ENCODE data around the gene SH3PXD2B. TPM values are rescaled to one million over a fixed set of nuclear protein-coding genes. Genes with fewer than 3 reads are reported as not detected.

The SH3PXD2B gene
- total RNA-seq, 2 donors from 2014 or later: 12.2 to 13.2 TPM

DNA sequence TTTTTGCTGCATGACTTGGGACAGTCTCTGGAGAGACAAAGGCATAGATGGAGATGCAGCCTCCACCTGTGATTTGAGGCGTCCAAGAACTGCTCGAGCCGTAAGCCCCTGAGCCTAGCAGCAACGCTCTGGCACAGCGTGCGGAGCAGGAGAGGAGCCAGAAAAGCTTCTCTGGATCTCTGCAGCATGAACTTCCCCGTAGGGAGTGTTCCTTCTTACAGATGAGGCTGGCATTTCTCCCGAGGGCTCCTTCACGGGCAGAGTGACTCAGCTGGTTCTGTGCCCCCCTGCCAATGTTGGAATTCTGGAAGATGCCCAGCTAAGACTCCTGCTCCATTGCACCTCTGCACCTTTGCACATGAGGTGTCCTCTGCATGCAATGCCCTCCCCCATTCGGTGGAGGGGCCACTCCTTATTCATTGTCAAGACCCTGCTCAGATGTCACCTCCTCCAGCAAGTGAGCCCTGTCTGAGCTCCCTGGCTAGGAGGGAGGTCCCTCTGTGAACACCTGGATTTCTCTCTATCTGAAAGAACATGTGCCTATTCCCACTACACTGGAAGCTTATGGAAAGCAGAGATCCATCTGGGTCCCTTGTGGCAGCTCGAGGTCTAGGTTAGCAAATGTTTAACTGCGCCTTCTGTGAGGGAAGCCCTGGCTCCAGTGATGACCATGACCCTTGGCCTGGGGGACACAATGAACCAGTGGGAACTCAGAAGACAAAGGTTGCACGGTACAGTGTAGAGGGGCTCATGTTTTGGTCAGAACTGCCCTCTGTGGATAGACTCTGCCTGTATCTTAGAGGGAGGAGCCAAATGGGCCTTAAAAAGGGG, 39.6 kb downstream of the SH3PXD2B start:
- Histone ChIP-seq H3K9me3 (no peaks in the 10 kb centered on the region), H3K4me3 (no peak overlapping the region), H3K36me3 (no peaks in the 10 kb centered on the region), H3K27ac (no peak overlapping the region), H3K4me1 (no peaks in the 10 kb centered on the region), H3K9ac (ENCODE audit: low read depth in 2 of 2, low read length in 2 of 2) (no peak overlapping the region), H3K27me3 (no peaks in the 10 kb centered on the region)
- no peak for TF ChIP-seq CTCF (IDR thresholded peaks at IDR 0.05)
- intact Hi-C loops (cut with DNase I): no loop called here
- no peak for DNase-seq

- H3K36me3 ChIP-seq: no peaks in the 10 kb centered on the region
- H3K27me3 ChIP-seq: no peaks in the 10 kb centered on the region
- H3K9me3 ChIP-seq: no peaks in the 10 kb centered on the region
- no peak for DNase-seq
- H3K9ac ChIP-seq (ENCODE audit: low read depth in 2 of 2, low read length in 2 of 2): peak overlapping the region in 1 of 2 donors; percentile 37
- H3K27ac ChIP-seq: peak overlapping the region; percentile 30
- H3K4me3 ChIP-seq: no peak overlapping the region
- no peaks in the 10 kb centered on the region for H3K4me1 ChIP-seq
- intact Hi-C loops (cut with DNase I): no loop called here
- no peak for TF ChIP-seq CTCF (IDR thresholded peaks at IDR 0.05)
Observed at GRCh38 chr5:172413601-172414171, 40.6 kb downstream of the SH3PXD2B start.

DNA sequence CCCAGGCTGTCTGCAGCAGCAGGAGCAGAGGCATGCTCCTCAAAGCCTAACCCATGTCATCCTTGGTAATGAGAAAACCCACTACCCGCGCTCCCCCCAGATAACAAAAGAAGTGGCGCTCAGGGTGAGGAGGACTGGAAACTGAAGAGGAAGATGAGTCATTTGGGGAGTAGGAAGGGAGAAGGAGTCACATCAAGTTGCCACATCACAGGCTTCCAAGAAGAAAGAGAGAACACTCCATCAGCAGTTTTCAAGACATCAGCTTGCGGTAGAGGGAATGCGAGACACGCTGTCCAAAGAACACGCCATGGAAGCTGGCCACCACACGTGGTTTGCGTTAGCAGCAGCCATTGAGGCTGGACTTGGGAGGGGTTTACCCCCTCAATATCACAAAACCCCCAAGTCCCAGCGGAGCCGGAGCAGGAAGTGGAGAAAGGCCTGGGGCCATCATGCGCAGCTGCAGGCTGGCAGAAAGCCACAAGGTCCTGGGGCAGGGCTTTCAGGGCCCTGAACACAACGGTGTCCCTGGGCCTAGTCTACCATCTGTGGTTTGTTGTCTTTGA, 41.5 kb downstream of the SH3PXD2B start:
- no peak for TF ChIP-seq CTCF (IDR thresholded peaks at IDR 0.05)
- intact Hi-C loops (cut with DNase I): no loop called here
- Histone ChIP-seq H3K4me1 (no peaks in the 10 kb centered on the region), H3K4me3 (no peak overlapping the region), H3K27ac (peak overlapping the region; percentile 30), H3K9me3 (no peaks in the 10 kb centered on the region), H3K9ac (ENCODE audit: low read depth in 2 of 2, low read length in 2 of 2) (peak overlapping the region; percentile 6 to 37), H3K36me3 (no peaks in the 10 kb centered on the region), H3K27me3 (no peaks in the 10 kb centered on the region)
- DNase-seq: peak; percentile 63

GRCh38 chr5:172411484-172412072, 42.7 kb downstream of the SH3PXD2B start:
- Histone ChIP-seq H3K36me3 (no peaks in the 10 kb centered on the region), H3K9ac (ENCODE audit: low read depth in 2 of 2, low read length in 2 of 2) (peak overlapping the region; percentile 37 to 48), H3K4me3 (no peak overlapping the region), H3K27me3 (no peaks in the 10 kb centered on the region), H3K9me3 (no peaks in the 10 kb centered on the region), H3K27ac (peak overlapping the region; percentile 30), H3K4me1 (no peaks in the 10 kb centered on the region)
- TF ChIP-seq CTCF (IDR thresholded peaks at IDR 0.05): no peak
- intact Hi-C loops (cut with DNase I): no loop called here
- no peak for DNase-seq

DNA sequence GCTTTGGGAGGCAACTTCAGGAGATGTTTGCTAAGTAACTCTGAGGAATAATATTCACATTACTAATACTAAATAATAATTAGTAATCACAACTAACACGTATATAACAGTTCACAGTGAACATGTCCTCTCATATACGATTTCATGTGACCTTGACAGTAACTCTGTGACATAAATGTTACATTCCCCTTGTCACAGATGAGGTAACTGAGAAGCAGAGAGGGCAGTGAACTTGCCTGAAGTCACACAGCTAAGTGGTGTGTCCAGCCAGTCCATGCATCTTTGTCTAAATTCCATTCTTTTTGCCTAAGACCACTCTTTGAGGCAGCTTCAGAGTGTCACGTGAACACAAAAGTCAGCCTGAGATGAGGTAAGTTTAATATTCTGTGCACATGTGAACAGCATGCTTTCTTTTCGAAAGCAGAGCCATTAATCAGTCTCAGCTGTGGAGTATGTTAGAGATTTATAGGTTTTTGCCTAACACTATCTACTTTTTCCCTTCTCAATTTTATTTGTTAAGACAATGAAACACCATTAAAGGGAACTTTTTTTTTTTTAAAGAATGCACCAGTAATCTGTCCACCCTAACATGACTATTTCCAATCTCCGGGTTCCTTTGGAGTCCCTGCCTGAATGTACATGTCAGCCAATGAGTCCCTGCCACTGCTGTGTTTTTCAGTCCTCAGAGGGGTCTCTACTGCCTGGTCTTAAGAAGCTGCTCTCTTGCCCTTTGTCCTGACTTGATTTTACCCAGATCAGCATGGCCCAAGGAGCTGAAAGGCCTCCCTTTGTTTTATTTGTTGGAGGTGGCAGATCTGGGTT, 43.5 kb downstream of the SH3PXD2B start:
- H3K4me3 ChIP-seq: no peak overlapping the region
- intact Hi-C loops (cut with DNase I): no loop called here
- DNase-seq: no peak
- TF ChIP-seq CTCF (IDR thresholded peaks at IDR 0.05): no peak
- H3K4me1 ChIP-seq: no peaks in the 10 kb centered on the region
- no peaks in the 10 kb centered on the region for H3K27me3 ChIP-seq
- no peaks in the 10 kb centered on the region for H3K36me3 ChIP-seq
- H3K27ac ChIP-seq: peak overlapping the region; percentile 30
- H3K9ac ChIP-seq (ENCODE audit: low read depth in 2 of 2, low read length in 2 of 2): peak overlapping the region; percentile 37 to 48
- H3K9me3 ChIP-seq: no peaks in the 10 kb centered on the region
